AG08395 (cell line): ENCODE results near the gene SH3RF1.
A peak's percentile ranks its signal among the peaks of the same experiment; 100 is the strongest.

ENCODE experiments used
- DNase-seq: peaks from one replicate; pipeline ENCODE4 v3.0.0; 2012; ENCODE audit warnings: mixed read lengths, low spot score

SH3RF1 gene

DNA sequence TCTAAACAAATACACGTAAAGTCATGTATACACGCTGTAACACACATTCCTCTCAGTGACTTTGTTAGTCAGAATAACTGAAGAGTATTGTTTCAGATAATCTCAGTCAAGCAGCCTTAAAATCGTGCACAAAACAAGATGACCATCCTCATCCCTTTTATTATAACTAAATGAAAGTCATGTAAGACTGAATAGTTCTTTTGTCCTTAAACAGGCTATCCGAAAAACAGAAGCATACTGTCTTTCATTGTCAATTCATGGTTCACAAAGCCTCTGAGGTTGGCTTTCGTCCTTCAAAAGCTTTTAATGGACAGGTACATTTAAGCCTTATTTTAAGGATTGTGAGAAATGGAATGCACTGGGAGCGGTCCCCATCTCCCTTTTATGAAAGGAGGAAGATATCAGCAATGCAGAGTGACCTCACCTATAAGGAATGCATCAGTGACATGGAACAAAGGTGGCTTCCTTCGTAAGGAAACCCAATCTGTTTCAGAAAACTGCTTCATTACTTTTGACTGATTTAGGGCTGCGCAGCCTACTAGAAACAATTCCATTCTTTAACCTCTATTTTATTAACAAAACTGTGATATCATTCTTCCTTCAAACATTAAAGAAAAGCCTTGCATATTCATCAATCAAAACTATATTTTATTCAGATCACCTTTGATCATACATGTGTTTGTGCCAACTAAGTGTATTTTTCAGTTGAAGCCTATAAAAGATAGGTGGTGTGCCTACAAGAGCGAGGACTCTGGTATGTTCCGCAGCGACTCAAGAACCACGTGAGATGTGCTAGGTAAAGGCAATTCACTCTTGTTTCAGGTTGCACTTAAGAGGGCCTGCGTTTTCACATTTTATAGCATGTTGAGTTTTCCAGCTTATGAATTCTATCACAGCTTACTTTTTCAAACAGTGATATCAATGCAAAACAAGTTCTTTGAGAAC is 19.2 kb downstream of the SH3RF1 start:
- DNase-seq, result no peak

DNA sequence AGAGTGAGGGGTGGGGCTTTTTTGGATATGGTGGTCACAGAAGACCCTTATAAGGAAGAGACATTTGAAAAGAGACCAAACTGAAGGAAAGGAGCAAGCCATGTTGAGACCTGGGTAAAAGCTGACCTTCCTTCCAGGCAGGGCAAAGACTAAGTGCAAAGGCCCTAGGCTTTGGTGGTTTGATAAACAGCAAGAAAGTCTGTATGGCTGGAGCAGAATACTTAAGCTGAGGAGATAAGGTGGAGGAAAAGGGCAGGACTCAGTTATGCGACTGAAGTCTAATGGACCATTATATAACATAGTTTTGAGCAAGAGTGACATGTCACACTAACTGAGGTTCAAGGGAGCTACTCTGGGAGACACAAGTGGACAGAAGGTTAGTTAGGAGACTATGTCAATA is 20.0 kb downstream of the SH3RF1 start:
- no peak for DNase-seq

DNA sequence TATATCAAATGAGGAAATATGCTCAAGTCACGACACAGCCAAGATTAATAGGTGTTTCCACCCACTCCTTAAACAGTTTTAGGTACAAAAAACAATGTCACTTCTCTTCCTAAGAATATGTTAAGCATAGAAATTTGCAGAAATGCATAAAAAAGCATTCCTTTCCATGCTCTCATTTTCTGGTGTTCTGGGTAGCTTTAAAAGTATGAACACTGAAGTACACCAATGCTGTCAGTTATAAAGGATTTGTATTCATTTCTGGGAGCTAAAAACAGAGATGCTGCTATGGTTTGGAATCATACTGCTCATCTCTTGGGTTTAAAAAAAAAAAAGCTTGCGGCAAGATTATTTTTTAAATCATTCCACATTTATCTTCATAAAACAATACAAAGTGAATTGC is 20.8 kb downstream of the SH3RF1 start:
- no peak for DNase-seq

DNA sequence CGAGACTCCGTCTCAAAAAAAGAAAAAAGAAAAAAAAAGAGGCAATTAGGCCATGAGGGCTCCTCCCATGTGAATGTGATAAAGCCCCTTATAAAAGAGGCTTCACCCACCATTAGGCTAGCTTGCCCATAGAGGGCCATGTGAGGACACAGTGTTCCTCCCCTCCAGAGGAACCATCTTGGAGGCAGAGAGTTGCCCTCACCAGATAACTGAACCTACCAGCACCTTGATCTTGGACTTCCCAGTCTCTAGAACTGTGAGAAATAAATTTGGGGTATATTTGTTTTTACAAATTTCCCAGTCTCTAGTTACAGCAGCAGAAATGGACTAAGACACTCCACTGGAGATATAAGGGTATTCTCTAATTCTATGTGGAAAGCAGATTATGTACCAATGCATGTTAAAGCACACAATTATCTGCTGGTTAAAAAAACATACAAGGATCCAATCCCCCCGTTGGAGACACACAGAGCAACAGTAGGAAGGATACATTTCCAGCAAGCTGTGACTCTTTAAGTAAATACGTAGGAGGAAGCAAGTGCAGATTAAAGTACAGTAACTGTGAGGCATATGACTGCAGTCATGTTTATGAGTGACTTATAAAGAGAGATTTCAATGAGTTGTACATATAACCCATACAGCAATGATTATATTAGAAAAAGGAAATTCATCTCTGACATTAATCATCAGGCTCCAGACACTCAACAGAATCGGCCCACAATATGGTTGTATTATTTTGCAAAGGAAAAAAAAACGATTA is 21.4 kb downstream of the SH3RF1 start:
- no peak for DNase-seq

DNA sequence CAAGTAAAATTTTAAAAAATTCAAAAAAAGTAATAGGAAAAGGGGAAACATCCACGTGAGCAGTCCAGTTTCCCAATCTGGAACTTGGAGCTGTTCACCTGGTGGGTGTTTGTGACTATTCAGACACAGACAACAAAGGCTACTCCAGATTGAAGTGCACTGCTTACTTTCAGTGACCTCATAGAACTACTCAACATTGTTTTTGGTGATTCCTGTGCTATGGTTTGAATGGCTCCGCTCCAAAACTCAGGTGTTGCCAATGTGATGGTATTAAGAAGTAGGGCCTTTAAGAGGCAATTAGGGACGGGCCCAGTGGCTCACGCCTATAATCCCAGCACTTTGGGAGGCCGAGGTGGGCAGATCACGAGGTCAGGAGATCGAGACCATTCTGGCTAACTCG is 22.1 kb downstream of the SH3RF1 start:
- DNase-seq, result no peak

DNA sequence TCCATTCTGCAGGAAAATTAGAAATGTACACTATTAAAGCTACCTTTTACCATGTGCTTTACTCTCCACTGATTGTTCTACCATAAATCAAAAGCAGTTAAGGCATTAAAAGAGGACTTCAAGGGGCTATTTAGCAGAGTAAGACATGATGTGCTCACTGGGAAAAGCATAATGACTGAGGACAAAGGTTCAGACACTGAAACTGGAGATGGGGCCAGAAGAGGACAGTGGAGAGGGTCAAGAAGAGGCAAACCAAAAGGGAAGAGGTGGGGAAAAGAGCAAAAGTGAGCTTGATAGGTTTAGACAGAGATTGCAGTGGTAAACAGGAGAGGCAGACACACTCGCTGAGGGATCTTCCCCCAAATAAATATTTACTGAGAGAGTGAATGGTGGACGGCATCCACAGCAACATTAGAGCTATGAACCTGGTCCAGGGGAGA is 23.8 kb downstream of the SH3RF1 start:
- DNase-seq, result no peak

DNA sequence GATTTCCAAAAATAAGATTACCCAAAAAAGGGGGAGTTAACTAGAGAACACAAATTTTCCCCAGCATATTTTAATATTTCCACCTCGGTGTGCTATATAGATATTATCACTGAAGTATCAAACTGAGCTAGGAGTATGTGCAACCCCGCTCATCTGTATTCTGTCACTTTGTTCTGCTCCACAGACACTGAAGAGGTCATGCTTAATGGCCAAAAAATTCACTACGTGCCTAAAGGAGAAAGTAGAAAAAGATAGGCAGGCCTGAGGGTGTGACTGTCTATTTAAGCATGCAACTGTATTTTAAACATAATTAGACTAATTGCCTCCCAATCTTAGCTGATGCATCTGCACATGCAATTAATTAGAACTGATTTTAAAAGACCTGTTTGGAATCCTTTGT is 24.5 kb downstream of the SH3RF1 start:
- no peak for DNase-seq

DNA sequence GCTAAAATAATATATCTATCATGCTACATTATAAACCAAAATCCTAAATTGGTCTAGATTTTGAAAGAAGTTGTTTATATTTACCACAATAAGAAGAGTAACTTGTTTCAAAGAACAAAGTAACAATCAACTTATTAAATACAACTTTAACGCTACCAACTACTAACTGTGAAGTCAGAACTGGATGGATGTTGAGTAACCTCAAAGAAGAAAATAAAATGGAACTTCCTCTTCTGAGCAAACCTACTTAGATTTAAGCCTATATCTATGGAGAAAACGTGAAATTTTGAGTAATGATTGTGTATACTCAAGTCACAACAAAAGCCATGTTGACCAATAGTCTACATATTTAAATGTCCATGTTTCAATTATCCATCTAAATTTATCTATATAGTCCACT is 25.7 kb downstream of the SH3RF1 start:
- no peak for DNase-seq

DNA sequence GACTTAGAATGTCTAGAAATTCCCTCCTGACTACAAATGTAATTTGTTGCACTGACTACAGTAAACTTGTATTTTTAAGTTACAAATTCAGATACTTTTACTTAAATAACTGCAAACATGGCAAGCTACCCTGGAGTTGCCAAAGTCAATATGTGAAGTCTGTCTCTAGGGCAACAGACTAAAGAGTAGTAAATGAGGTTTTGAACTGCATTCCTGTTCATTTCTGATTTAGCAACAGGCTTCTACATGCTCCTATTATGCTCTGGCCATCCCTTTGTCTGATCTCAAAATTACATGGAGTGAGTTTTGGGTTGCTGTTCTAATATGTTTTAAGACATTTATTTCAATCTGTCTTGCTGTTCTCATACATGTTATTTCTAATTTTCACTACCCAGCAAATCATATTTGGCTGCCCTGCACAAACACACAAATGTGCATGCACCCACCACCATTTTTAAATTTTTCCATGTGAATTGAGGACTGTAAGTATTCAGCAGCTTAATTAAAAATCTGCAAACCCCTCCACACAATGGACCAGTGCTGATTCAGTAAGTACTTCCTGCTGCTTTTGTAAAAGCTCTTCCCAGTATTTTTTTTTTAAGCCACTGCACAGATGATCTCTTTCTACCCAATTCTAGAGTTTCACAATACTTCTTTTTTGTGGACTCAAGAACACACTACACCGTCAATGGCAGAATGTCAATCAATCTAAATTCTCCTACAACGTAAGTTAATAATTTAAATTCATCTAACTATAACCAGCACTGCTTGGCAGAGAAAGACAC is 26.7 kb downstream of the SH3RF1 start:
- peak; percentile 56 for DNase-seq

DNA sequence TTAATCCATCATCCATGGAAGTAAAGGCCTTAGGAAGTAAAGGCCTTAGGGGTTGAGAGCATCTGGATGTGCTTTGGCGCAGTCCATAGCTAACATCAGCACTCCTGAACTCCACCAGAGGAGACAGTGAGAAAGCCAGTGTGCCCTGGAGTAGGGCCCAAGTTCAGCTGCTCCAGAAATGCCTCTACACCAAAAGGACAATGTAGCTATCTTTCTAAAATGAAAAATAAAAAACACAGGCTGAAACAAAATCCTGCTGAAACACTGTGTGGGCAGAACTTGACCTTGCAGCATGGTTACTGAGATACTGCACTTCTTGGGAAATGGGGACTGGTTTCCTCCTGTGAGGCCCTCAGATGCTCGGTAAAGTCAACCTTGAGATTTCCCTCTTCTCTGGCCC is 29.3 kb downstream of the SH3RF1 start:
- DNase-seq, result no peak

DNA sequence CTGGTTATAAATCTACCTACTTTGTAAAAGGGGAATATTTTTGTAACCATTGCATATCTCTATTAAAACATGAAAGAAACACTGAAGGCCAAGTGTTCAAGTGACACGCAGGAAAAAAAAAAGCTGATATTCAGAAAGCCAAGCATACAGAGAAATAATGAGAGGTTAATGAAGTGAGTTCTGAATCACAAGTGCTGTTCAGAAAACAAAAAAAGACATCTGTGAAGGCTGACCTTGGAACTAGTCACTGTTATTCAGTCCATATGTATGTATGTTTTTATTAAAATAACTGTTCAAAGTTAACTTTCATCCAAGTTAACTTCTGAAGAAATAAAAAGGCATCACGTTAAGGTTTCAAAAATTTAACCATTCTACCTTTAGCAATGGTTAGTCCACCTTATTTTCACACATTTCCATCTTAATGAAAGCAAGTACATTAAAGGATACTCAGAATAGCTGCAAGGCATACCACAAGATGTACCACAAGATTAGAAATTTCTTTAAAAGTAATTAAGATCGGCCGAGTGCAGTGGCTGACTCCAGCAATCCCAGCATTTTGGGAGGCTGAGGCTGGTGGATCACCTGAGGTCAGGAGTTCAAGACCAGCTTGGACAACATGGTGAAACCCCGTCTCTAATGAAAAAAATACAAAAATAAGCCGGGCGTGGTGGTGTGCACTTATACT is 31.4 kb downstream of the SH3RF1 start:
- DNase-seq, result no peak

DNA sequence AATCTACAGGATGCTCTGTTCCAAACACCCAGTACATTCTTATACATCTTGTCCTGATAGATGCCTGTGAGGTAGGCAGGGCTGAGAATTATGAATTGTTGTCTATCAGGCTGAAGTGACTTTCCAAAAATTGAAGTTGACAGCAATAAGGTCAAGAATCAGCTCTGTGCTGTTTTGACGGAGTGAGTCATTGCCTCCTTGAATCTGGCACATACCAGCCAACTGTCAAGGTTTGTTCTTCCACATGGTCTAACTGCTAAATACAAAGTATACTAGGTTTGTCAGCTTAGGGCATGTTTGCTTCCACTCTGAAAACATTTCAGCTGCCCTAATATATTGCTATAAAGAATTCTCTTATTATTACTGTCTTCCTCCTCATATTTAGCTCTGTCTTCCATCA is 32.3 kb downstream of the SH3RF1 start:
- DNase-seq, result peak; percentile 17

DNA sequence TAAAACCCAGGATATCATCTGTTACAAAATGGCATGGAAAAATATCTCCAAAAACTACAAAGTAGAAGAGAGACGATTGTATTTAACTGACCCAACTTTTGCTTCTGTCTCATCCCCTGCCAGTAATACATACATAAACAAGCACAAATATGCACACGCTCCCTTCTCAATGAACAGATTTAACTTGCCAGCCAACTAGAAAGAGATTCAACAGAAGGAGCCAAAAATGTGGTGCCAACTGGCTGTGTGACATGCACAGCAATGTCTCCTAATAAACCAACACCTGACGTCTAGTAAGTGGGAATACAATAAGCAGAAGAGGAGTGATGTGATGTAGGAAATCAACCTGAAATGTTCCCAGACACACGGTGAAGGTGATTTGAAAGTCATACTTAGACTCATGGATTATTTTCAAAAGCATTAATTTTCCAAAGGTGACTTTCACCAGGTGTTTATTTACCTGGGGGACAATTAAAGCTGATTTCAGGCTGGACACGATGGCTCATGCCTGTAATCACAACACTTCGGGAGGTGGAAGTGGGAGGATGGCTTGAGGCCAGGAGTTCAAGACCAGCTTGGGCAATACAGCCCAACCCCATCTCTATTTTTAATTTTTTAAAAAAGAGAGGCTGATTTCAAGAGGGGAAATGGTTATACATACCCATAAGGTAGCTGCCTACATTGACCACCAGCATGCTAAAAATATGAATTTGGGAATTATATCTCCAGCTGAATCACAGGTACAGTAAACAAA is 33.7 kb downstream of the SH3RF1 start:
- DNase-seq, result no peak

DNA sequence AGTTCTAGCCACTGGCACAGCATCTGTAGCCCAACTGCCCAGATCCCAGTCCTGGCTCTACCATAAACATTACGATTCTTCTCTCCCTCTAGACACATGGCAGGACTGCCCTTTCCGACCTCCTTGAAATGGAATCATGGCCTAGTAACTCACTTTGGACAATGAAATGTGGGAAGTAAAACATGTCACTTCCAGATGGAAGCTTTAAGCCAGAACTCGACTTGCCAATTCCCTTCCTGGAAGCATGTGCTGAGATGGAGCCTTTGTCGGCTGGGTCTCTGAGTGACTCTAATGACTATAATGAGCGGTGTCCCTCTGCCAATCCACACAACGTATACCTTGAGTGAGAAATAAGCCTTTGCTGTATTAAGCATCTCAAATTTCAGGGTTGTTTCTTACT is 34.7 kb downstream of the SH3RF1 start:
- DNase-seq, result no peak

DNA sequence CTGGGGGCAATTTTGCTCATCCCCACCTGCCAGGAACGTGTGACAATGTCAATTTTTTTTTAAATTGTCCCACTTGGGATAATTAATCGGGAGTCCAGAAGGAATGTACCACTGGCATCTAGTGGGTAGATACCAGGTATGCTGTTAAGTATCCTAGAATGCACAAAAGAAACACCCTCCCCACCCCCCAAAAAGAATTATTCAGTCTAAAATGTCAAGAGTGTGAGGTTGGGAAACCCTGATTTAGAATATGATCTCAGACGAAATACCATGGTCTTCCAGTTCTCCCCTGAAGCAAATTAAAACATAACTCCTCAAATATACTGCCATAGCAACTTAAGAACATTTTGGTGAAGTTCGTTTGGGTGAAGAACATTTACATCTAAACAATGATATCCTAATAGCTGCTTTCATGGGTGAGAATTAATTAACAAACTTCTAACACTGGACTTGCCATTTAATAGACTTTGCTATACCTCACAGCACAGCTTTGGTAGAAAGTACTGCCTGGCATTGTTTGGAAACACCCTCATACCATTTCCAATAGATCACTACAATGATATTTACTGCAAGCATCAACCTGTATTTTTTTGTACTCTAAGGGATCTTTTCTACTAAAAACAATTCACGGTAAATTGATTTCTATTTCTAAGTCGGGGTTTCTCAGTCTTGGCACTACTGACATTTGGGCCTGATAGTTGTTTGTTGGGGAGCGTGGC is 36.5 kb downstream of the SH3RF1 start:
- DNase-seq, result no peak

DNA sequence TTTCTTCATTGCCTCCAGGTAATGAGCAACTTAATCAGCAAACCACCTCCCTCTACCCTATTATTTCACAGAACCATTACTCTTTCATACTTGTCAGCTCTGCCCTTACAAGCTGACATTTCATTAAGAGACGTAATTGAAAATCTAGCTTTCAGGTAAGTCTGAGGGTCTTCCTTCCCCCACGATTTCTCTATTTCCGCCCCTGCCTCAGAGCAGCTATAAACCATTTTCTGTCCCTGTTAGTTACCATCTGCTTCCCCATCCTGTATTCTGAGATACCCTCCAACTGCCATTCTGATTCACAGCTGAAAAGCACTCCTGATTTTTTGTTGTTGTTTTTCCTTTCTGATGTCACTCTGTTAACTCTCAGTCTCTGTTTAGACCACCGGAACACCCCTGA is 37.1 kb downstream of the SH3RF1 start:
- no peak for DNase-seq

DNA sequence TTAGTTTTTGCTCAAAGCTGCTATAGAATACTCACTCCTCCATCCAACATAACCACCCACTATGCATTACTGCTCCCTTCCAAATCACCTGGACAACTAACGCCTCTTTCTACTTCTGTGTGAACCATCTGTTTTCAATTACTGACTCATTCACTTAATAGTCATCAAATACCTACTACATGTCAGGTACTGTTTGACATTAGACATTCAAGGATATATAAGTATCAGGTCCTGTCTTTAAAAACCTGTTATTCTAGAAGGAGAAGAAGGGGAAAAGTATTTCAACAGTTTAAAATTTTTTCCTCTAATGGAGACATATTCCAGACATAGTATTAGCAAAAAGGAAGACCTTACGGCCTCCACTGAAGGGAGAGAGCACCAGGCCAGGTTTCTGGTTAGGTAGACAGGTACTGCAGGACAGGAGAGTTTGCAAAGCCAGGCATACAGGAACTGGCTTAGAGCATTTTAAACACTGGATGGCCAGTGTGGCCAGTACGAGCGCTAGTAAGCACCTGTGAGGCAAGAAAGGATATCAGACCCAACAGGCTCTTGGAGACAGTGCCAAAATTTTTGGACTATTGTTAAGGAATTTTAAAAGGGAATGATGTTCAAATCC is 39.0 kb downstream of the SH3RF1 start:
- no peak for DNase-seq

DNA sequence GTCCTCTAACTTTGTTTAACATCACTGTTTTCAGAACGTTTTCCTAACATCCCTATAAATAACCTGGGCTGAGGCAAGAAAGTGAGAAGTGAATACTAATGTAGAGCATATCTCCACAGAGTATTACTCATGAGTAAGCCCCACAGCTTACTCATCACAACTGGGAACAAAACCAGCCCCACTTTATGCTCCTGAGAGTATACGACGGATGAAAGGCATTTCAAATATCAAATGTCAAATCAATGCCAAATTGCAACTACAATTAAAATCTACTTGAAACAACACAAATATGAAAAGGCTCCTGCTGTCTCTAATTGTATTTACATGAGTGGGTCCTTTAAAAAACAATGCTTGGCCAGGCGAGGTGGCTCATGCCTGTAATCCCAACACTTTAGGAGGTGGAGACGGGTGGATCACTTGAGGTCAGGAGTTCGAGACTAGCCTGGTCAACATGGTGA is 41.2 kb downstream of the SH3RF1 start:
- peak; percentile 88 for DNase-seq

DNA sequence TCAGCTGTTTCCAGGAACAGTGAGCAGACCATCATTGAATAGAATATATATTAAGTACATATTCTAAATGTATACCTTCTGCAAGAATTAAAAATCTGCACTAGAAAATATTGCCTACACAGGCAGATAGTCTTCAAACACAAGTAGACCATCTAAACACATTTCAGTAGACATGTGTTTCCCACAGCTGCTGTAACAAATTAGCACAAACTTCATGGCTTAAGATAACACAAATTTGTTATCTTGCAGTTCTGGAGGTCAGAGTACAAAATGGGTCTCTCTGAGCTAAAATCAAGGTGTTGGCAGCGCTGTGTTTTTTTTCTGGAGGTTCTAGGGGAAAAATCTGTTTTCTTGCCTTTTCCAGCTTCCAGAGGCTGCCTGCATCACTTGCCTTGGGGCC is 42.7 kb downstream of the SH3RF1 start:
- DNase-seq, result no peak

DNA sequence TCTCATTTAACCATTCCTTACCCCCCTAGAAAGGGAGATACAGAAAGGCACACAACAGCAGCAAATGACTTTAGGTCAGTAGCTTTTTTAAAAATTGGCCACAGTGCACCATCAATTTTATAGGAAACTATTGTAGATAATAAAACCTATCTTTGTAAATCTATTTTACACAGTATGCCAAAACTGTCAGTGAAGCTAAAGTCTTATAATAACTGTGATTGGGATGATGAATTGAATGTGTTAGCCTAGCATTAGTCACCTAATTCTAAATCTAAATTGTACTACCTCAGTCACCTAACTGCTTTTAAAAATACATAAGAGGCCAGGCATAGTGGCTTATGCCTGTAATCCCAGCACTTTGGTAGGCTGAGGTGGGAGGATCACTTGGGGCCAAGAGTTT is 44.2 kb downstream of the SH3RF1 start:
- DNase-seq, result no peak
